ENCODE results near the gene ECSIT. TPM values are rescaled to one million over a fixed set of nuclear protein-coding genes. Genes with fewer than 3 reads are reported as not detected.

ECSIT gene
- polyA plus RNA-seq, 1 donor from 2014 or later = 98.3 TPM

- Histone ChIP-seq H3F3A (ENCODE audit: insufficient read depth, low read length, poor library complexity, severe bottlenecking) (no peaks in the 10 kb centered on the region), H3K4me3 (ENCODE audit: low read length) (peak overlapping the region; percentile 93), H4K20me1 (ENCODE audit: insufficient read depth) (no peaks in the 10 kb centered on the region), H3K27ac (ENCODE audit: low read length) (peak overlapping the region; percentile 79), H3K4me2 (ENCODE audit: low read length) (peak overlapping the region; percentile 61), H3K79me2 (replicated peaks; ENCODE audit: insufficient read depth, low read length) (peaks cover 47% of the 10 kb centered on the region), H3K27me3 (ENCODE audit: insufficient read depth, low read depth, low read length) (no peaks in the 10 kb centered on the region), H2AFZ (ENCODE audit: low read depth, low read length) (no peak overlapping the region), H3K9me3 (ENCODE audit: low read length) (no peaks in the 10 kb centered on the region), H3K36me3 (ENCODE audit: insufficient read depth, low read length) (no peaks in the 10 kb centered on the region), H3K9me2 (ENCODE audit: insufficient read depth, low read length) (no peaks in the 10 kb centered on the region), H3K9ac (ENCODE audit: low read length) (peak overlapping the region; percentile 95)
- TF ChIP-seq TAF1 (IDR thresholded peaks at IDR 0.05; ENCODE audit: low read depth) = no peak
- TF ChIP-seq MXI1 (conservative IDR thresholded peaks at IDR 0.05; ENCODE audit: poor library complexity, severe bottlenecking) = peak; percentile 24
Observed at GRCh38 chr19:11479090-11479897, 49.6 kb downstream of the ECSIT start.

GRCh38 chr19:11478167-11479089 lies 50.5 kb downstream of the ECSIT start:
- Histone ChIP-seq H3K9me2 (ENCODE audit: insufficient read depth, low read length) (no peaks in the 10 kb centered on the region), H4K20me1 (ENCODE audit: insufficient read depth) (no peaks in the 10 kb centered on the region), H3K79me2 (replicated peaks; ENCODE audit: insufficient read depth, low read length) (peaks cover 52% of the 10 kb centered on the region), H2AFZ (ENCODE audit: low read depth, low read length) (no peak overlapping the region), H3F3A (ENCODE audit: insufficient read depth, low read length, poor library complexity, severe bottlenecking) (no peaks in the 10 kb centered on the region), H3K4me2 (ENCODE audit: low read length) (peak overlapping the region; percentile 61), H3K27me3 (ENCODE audit: insufficient read depth, low read depth, low read length) (no peaks in the 10 kb centered on the region), H3K4me3 (ENCODE audit: low read length) (peak overlapping the region; percentile 93), H3K9ac (ENCODE audit: low read length) (peak overlapping the region; percentile 95), H3K36me3 (ENCODE audit: insufficient read depth, low read length) (no peaks in the 10 kb centered on the region), H3K27ac (ENCODE audit: low read length) (peak overlapping the region; percentile 60), H3K9me3 (ENCODE audit: low read length) (no peaks in the 10 kb centered on the region)
- no peak for TF ChIP-seq SMC3 (conservative IDR thresholded peaks at IDR 0.05; ENCODE audit: poor library complexity)
- no peak for TF ChIP-seq REST (IDR thresholded peaks at IDR 0.05; ENCODE audit: borderline replicate concordance)
- no peak for TF ChIP-seq TAF1 (IDR thresholded peaks at IDR 0.05; ENCODE audit: low read depth)
- no peak for TF ChIP-seq CTCF (IDR thresholded peaks at IDR 0.05; ENCODE audit: poor library complexity, severe bottlenecking)
- TF ChIP-seq POLR2AphosphoS5 (IDR thresholded peaks at IDR 0.05) = no peak
- TF ChIP-seq EP300 (conservative IDR thresholded peaks at IDR 0.05; ENCODE audit: poor library complexity, severe bottlenecking) = no peak
- TF ChIP-seq RAD21 (conservative IDR thresholded peaks at IDR 0.05) = no peak
- no peak for TF ChIP-seq MXI1 (conservative IDR thresholded peaks at IDR 0.05; ENCODE audit: poor library complexity, severe bottlenecking)
- TF ChIP-seq EZH2 (IDR thresholded peaks at IDR 0.05; ENCODE audit: borderline replicate concordance, insufficient read depth, low read length, poor library complexity, severe bottlenecking) = no peak

Data from neural cell (in vitro differentiated cells).